Breast epithelium (tissue), 4 donors: ENCODE data around the gene TAS2R60. TPM values are rescaled to one million over a fixed set of nuclear protein-coding genes. Genes with fewer than 3 reads are reported as not detected.
A peak's percentile ranks its signal among the peaks of the same experiment; 100 is the strongest.
"Not testable (repeated sequence)": the region's sequence is repeated elsewhere in the genome, so short reads cannot be mapped to it uniquely, and the experiment has no call there.

Source experiments
- DNase-seq, 2 donors: peaks; one replicate each; pipeline ENCODE4 v3.0.0-alpha.2; 2019; ENCODE audit warnings: low spot score in 2 of 2
- H3K27ac ChIP-seq, 2 donors: fragments of 200-600 bp; sonication (generic) in 1 of 2; one replicate each; pipeline ENCODE4 v1.5.1; 2016 to 2019; ENCODE audit warnings: mild to moderate bottlenecking in 1 of 2
- H3K27me3 ChIP-seq, 2 donors: fragments of 200-600 bp; sonication (generic) in 1 of 2; one replicate each; pipeline versions ENCODE4 v1.5.1 to v1.6.0; 2017 to 2019; ENCODE audit warnings: control low read depth in 1 of 2, mild to moderate bottlenecking in 1 of 2
- H3K36me3 ChIP-seq: fragments of 200-600 bp; one replicate; pipeline ENCODE4 v1.5.1; 2019
- H3K4me1 ChIP-seq, 2 donors: fragments of 200-600 bp; sonication (generic); one replicate each; pipeline ENCODE4 v1.5.1; 2016 to 2019; ENCODE audit warnings: control low read depth in 1 of 2
- H3K4me3 ChIP-seq, 3 donors: fragments of 200-600 bp; sonication (generic); 1 replicate in 2 of 3; 2 replicates in 1 of 3; pipeline ENCODE4 v1.5.1; 2016 to 2019; ENCODE audit warnings: mild to moderate bottlenecking in 3 of 3, moderate library complexity in 2 of 3
- H3K9me3 ChIP-seq, 2 donors: fragments of 200-600 bp; sonication (generic) in 1 of 2; one replicate each; pipeline ENCODE4 v1.5.1; 2016 to 2019; ENCODE audit warnings: control low read depth in 1 of 2
- POLR2A ChIP-seq: fragments of 450-650 bp; IDR thresholded peaks from one replicate; pipeline ENCODE4 v1.6.1; 2016; ENCODE audit warnings: antibody characterized with exemption, mild to moderate bottlenecking, moderate library complexity
- POLR2AphosphoS5 ChIP-seq, 3 donors: sonication (generic); formaldehyde crosslinking; IDR thresholded peaks; one replicate each; pipeline ENCODE4 v1.6.1; 2017; ENCODE audit warnings: antibody characterized with exemption in 3 of 3
- intact Hi-C: fragments of 100-400 bp; cut with DNase I; formaldehyde crosslinking; loops from one replicate; pipeline ENCODE4 v1.15.1; 2023; ENCODE audit warnings: low total_unique reads
- total RNA-seq, 3 donors: library from RNA; depleted of rRNA; stranded (reverse); fragments of >200 nt; gene quantifications; one replicate each; pipeline ENCODE4 v1.1.0, GENCODE V29; 2016
- TF ChIP-seq, protein P1 (sequence below), 3 donors: fragments of 450-650 bp; IDR thresholded peaks; one replicate each; pipeline ENCODE4 v1.5.1; 2016 to 2017; ENCODE audit warnings: antibody characterized with exemption in 3 of 3, mild to moderate bottlenecking in 3 of 3, moderate library complexity in 3 of 3

The TAS2R60 gene
- total RNA-seq, 3 donors from 2014 or later = 1.6 TPM; not detected in 2

DNA sequence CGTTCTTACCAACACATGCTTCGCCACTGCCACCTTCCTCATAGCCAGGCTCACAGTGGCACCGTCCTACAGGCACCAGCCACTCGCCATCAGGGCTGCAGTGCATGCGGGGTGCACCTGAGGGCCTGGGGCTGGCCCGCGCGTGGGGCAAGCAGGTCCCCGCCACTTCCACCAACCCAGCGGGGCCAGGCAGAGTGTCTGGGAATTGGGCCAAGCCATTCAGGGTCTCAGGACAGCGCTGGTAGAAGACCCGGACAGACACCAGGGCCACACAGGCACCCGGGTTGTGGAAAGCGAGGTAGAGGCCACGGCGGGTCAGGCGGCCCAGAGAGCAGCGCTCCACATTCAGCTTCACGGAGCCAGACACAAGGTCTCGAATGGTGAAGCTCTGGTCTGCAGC lies 43.6 kb upstream of the TAS2R60 start:
- Histone ChIP-seq H3K27me3 (no peaks in the 10 kb centered on the region), H3K27ac (no peak overlapping the region), H3K9me3 (no peaks in the 10 kb centered on the region), H3K4me3 (no peak overlapping the region), H3K36me3 (no peaks in the 10 kb centered on the region), H3K4me1 (no peaks in the 10 kb centered on the region)
- DNase-seq = no peak
- intact Hi-C loops = loop anchor here (10.0 kb wide), 1 partner anchor 155 kb away; no protein-coding TSS in a partner anchor
- TF ChIP-seq, protein P1, sequence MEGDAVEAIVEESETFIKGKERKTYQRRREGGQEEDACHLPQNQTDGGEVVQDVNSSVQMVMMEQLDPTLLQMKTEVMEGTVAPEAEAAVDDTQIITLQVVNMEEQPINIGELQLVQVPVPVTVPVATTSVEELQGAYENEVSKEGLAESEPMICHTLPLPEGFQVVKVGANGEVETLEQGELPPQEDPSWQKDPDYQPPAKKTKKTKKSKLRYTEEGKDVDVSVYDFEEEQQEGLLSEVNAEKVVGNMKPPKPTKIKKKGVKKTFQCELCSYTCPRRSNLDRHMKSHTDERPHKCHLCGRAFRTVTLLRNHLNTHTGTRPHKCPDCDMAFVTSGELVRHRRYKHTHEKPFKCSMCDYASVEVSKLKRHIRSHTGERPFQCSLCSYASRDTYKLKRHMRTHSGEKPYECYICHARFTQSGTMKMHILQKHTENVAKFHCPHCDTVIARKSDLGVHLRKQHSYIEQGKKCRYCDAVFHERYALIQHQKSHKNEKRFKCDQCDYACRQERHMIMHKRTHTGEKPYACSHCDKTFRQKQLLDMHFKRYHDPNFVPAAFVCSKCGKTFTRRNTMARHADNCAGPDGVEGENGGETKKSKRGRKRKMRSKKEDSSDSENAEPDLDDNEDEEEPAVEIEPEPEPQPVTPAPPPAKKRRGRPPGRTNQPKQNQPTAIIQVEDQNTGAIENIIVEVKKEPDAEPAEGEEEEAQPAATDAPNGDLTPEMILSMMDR (IDR thresholded peaks at IDR 0.05) = no peak
- no peak for TF ChIP-seq POLR2A
- TF ChIP-seq POLR2AphosphoS5 (IDR thresholded peaks at IDR 0.05) = no peak

DNA sequence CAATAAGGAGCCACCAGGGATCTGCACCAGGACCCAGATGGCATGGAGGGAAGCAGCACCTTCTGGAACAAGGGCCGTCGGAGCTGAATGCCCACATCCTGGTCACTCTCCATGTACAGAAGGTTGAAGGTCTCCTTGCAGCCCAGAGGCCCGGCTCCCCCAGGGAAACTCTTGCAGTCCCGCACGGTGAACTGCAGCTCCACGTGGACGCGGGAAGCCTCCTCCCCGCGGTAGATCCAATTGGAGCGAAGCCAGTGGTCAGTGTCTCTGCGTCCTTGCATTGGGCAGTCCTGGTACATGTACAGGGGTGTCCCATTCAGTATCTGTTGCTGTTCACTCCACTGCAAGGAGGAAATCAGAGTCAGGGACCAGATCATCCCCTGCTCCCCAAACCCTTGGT lies 42.0 kb upstream of the TAS2R60 start:
- TF ChIP-seq POLR2A = no peak
- TF ChIP-seq POLR2AphosphoS5 (IDR thresholded peaks at IDR 0.05) = no peak
- TF ChIP-seq, protein P1 (IDR thresholded peaks at IDR 0.05) = no peak
- Histone ChIP-seq H3K36me3 (no peaks in the 10 kb centered on the region), H3K9me3 (no peaks in the 10 kb centered on the region), H3K4me3 (no peak overlapping the region), H3K27me3 (no peaks in the 10 kb centered on the region), H3K27ac (no peak overlapping the region), H3K4me1 (no peaks in the 10 kb centered on the region)
- intact Hi-C loops = loop anchor here (10.0 kb wide), 1 partner anchor 156 kb away; no protein-coding TSS in a partner anchor
- DNase-seq = no peak

DNA sequence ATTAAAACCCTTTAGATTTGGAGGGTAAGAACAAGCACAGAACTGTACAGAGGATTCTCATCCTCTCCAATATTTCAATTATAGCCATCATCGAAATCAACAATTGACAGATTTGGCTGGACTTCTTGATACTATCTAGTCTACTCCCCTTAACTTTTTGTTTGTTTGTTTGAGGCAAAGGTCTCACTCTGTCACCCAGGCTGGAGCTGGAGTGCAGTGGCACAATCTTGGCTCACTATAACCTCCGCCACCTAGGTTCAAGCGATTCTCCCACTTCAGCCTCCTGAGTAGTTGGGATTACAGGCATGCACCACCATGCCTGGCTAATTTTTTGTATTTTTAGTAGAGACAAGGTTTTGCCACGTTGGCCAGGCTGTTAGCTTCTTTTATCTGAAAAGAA lies 41.0 kb upstream of the TAS2R60 start:
- intact Hi-C loops = loop anchor here (10.0 kb wide), 1 partner anchor 157 kb away; no protein-coding TSS in a partner anchor
- H3K9me3 ChIP-seq, H3K27ac ChIP-seq, DNase-seq, H3K4me3 ChIP-seq, H3K27me3 ChIP-seq, H3K36me3 ChIP-seq, H3K4me1 ChIP-seq: not testable (repeated sequence)

DNA sequence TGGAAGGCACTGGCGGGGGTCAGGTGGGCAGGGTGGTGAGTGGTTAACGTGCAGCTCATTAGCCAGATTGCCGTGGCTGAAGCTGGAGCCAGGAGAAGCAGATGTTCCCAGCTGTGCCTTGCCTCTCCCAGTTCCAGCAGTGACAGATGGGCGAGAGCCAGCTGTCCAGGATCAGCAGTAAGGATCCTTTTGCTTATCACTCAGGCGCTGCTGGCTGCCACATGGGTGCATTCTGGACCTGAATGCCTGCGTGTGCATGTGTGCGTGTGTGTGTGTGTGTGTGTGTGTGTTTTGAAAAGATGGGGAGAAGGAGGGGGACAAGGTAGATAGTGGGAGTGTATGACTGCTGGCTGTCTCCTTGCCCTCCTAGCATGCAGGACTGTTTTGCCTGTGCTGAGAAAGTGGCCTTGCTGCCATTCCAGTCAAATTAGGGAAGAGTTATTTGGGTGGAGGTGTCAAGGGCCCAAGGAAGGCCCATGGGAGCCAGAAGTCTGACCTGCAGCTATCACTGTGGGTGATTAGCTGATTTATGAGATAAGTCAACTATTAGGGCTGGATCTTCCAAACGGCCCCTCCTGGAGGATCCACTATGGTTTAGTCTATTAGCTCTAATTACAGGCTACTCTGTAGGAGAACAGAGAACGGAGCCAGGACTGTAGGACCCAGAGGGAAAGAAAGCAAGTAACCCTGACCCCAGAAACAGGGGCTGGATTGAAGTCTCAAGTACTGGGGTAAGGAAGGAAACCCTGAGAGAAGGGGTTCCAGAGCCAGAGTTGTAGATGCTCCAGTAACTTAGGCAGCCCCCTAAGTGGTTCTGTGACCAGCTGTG lies 37.9 kb upstream of the TAS2R60 start:
- H3K4me3 ChIP-seq = no peak overlapping the region
- intact Hi-C loops = loop anchor here (10.0 kb wide), 1 partner anchor 161 kb away; no protein-coding TSS in a partner anchor
- peaks cover 0 to 10% of the 10 kb centered on the region in 2 donors for H3K4me1 ChIP-seq
- H3K27me3 ChIP-seq = no peaks in the 10 kb centered on the region
- H3K27ac ChIP-seq = no peak overlapping the region
- H3K36me3 ChIP-seq = no peaks in the 10 kb centered on the region
- no peak for DNase-seq
- H3K9me3 ChIP-seq = no peaks in the 10 kb centered on the region
- TF ChIP-seq, protein P1 (IDR thresholded peaks at IDR 0.05) = no peak
- TF ChIP-seq POLR2A (no peak), POLR2AphosphoS5 (IDR thresholded peaks at IDR 0.05) (no peak)

DNA sequence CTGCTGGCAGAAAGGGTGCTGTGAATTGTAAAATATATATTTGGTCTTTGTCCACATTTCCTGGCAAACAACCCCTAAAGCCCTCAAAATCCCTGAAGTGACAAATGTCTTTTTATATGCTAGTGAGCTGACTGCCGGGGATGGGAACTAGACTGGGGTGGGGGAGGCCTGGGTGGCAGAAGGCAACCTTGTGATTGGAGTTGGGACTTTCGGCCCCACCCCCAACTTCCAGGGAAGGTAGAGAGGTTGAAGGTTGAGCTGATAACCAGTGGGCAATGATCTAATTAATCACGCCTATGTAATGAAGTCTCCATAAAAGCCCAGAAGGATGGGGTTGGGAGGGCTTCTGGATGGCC lies 37.3 kb upstream of the TAS2R60 start:
- peaks cover 0 to 10% of the 10 kb centered on the region in 2 donors for H3K4me1 ChIP-seq
- intact Hi-C loops = loop anchor here (10.0 kb wide), 1 partner anchor 161 kb away; no protein-coding TSS in a partner anchor
- H3K9me3 ChIP-seq = no peaks in the 10 kb centered on the region
- no peaks in the 10 kb centered on the region for H3K27me3 ChIP-seq
- no peak overlapping the region for H3K4me3 ChIP-seq
- no peaks in the 10 kb centered on the region for H3K36me3 ChIP-seq
- no peak overlapping the region for H3K27ac ChIP-seq
- DNase-seq = peak in 1 of 2 donors; percentile 15
- TF ChIP-seq, protein P1 (IDR thresholded peaks at IDR 0.05) = no peak
- TF ChIP-seq POLR2A = no peak
- no peak for TF ChIP-seq POLR2AphosphoS5 (IDR thresholded peaks at IDR 0.05)
